ENCODE measurements around the gene DFFB. TPM values are rescaled to one million over a fixed set of nuclear protein-coding genes. Genes with fewer than 3 reads are reported as not detected.
"Not testable (repeated sequence)": the region's sequence is repeated elsewhere in the genome, so short reads cannot be mapped to it uniquely, and the experiment has no call there.

DFFB gene
- total RNA-seq, result 4.1 TPM

GRCh38 chr1:3856923-3857790 is at the start of gene DFFB, which contains the start of gene CEP104:
TSS of gene DFFB (plus strand) at chr1:3857476. CDS start at chr1:3857604, 128 bp downstream.
TSS of gene CEP104 (minus strand) at chr1:3857211. CDS start at chr1:3852407, 4,804 bp downstream.
- peak; percentile 58 for DNase-seq

- no peak for DNase-seq
These were observed 49.5 kb upstream of the DFFB start for GRCh38 chr1:3807769-3808168.

- no peak for DNase-seq
These were observed 47.6 kb upstream of the DFFB start for GRCh38 chr1:3809680-3810079.

- DNase-seq, result not testable (repeated sequence)
These were observed 47.0 kb upstream of the DFFB start for GRCh38 chr1:3810149-3810761.

- no peak for DNase-seq
These were observed 45.7 kb upstream of the DFFB start for GRCh38 chr1:3811595-3811911.

GRCh38 chr1:3814065-3814464 is 43.2 kb upstream of the DFFB start:
- no peak for DNase-seq

- no peak for DNase-seq
These were observed 42.3 kb upstream of the DFFB start for GRCh38 chr1:3814771-3815561.

GRCh38 chr1:3816331-3817137 is 40.7 kb upstream of the DFFB start:
- no peak for DNase-seq

- no peak for DNase-seq
These were observed 40.0 kb upstream of the DFFB start for GRCh38 chr1:3817138-3817740.

- no peak for DNase-seq
These were observed 39.3 kb upstream of the DFFB start for GRCh38 chr1:3817821-3818597.

- DNase-seq, result peak; percentile 62
These were observed 37.5 kb upstream of the DFFB start for GRCh38 chr1:3819771-3820200.

GRCh38 chr1:3820316-3820715 is 37.0 kb upstream of the DFFB start:
- no peak for DNase-seq

GRCh38 chr1:3821004-3821403 is 36.3 kb upstream of the DFFB start:
- DNase-seq, result peak; percentile 17

GRCh38 chr1:3821447-3821846 is 35.8 kb upstream of the DFFB start:
- DNase-seq, result no peak

GRCh38 chr1:3821908-3822307 is 35.4 kb upstream of the DFFB start:
- no peak for DNase-seq

GRCh38 chr1:3822421-3822820 is 34.9 kb upstream of the DFFB start:
- DNase-seq, result no peak

GRCh38 chr1:3824650-3825049 is 32.6 kb upstream of the DFFB start:
- DNase-seq, result no peak

GRCh38 chr1:3825356-3825755 is 31.9 kb upstream of the DFFB start:
- no peak for DNase-seq

- peak; percentile 4 for DNase-seq
These were observed 29.4 kb upstream of the DFFB start for GRCh38 chr1:3827813-3828307.

- no peak for DNase-seq
These were observed 28.9 kb upstream of the DFFB start for GRCh38 chr1:3828391-3828790.

- no peak for DNase-seq
These were observed 25.6 kb upstream of the DFFB start for GRCh38 chr1:3831689-3832088.

Data from skin of body (tissue), 2 donors.